HG03025 (cell line): Measurements from ENCODE around the gene FLT3.
A peak's percentile ranks its signal among the peaks of the same experiment; 100 is the strongest.

Experiments
- ATAC-seq: cut with Tn5 transposase; IDR thresholded peaks from one replicate; pipeline ENCODE4 v1.9.1; 2021; ENCODE audit warnings: mild to moderate bottlenecking, moderate library complexity; ENCODE audit not compliant: unreplicated experiment, low FRiP score

The FLT3 gene

GRCh38 chr13:27963491-27963890, 136.9 kb downstream of the FLT3 start:
- no peak for ATAC-seq

- ATAC-seq, result no peak
These were observed 137.4 kb downstream of the FLT3 start for GRCh38 chr13:27962982-27963381.

- ATAC-seq, result no peak
These were observed 138.1 kb downstream of the FLT3 start for GRCh38 chr13:27962128-27962841.

GRCh38 chr13:27961227-27962085, 138.9 kb downstream of the FLT3 start:
- ATAC-seq, result no peak

GRCh38 chr13:27960362-27961226, 139.8 kb downstream of the FLT3 start:
- no peak for ATAC-seq

GRCh38 chr13:27959976-27960361, 140.4 kb downstream of the FLT3 start:
- no peak for ATAC-seq

GRCh38 chr13:27956576-27957300, 143.6 kb downstream of the FLT3 start:
- no peak for ATAC-seq

- no peak for ATAC-seq
These were observed 145.3 kb downstream of the FLT3 start for GRCh38 chr13:27955014-27955591.

GRCh38 chr13:27954406-27954851, 145.9 kb downstream of the FLT3 start:
- ATAC-seq, result peak; percentile 33

GRCh38 chr13:27953676-27954405, 146.5 kb downstream of the FLT3 start:
- peak; percentile 78 for ATAC-seq
